CD4-positive, alpha-beta T cell treated with Interleukin-4 for 4 hours (primary cell): ENCODE data around the gene COX14.

Experiments used
- DNase-seq: peaks from one replicate; pipeline ENCODE4 v3.0.0-alpha.2; 2020

The COX14 gene

DNA sequence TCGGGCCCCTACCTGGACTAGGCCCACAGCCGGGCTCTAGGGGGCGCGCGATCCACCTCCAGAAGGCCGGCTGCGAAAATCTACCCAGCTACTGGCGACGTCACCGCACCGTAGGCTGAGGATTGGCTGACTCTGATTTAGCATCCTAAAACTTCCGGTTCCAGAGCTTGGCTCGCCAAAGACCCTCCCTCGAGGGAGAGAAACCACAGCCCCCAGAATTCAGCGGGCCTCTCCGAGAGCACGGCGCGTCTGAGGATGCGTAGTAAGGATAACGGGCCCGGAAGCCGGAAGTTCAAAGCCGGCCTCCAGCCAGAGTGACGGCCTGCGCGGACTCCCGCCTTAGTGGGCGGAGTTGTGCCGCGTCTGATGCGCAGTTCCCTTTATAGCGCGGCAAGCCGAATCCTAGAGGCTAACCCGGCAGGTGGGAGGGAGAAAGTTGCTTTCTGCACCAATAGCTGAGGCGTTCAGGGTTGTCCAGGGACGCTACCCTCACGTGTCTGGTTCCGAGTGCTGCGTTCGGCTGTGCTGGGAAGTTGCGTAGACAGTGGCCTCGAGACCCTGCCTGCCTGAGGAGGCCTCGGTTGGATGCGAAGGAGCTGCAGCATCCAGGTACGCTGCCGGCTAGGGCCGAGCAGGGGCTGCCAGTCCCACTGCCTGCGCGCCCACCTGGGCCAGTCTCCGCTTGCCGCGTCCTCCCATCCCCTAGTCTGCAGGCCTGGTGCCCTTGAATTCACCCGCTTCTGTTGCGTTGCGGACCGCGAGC lies at the start of gene COX14:
Gene COX14 (plus strand): TSS at position 544 of the 763 bp plus-strand sequence. CDS start 7,808 bp downstream, outside the sequence.
- peak; percentile 100 for DNase-seq

GRCh38 chr12:50062728-50063460 lies 49.1 kb upstream of the COX14 start:
- DNase-seq = no peak

- DNase-seq = no peak
Observed at GRCh38 chr12:50065726-50066310, 46.2 kb upstream of the COX14 start.

DNA sequence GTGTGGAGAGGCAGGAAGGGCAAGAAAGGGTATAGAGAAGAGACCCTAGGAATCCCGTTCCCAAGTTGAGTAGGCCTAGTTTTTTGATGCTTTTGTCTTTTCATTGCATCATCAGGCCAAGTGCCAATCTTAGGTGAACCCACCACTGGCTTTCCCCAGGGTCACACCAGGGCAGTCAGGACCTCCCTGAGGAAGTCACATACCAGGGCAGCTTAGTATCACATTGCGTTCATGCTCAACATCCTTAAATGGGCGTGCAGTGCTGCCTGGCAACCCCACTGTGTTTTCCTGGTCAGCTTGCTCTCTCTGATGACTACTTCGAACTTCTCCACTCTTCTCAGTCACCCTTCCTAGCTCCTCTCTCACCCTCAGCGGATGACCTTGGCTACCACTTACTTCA lies 45.6 kb upstream of the COX14 start:
- DNase-seq = no peak

- DNase-seq = no peak
Observed at GRCh38 chr12:50069069-50069468, 43.0 kb upstream of the COX14 start.

DNA sequence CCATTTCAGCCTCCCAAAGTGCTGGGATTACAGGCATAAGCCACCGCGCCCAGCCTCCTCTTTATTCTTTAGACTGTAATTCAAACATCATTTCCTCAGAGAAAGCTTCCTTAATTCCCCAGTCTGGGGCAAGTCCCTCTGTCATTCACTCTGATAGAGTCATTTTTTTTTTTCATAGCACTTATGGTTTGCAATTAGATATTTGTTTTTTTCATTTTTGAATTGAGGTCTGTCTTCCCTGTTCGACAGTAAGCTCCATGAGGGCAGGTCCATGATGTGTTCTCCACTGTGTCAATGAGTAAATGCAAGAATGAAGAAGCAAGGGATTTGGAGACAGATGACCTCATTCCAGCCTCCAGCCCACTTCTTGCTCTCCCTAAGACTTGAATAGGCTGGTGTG lies 42.5 kb upstream of the COX14 start:
- DNase-seq = no peak

GRCh38 chr12:50070314-50071060 lies 41.5 kb upstream of the COX14 start:
- DNase-seq = peak; percentile 61

DNA sequence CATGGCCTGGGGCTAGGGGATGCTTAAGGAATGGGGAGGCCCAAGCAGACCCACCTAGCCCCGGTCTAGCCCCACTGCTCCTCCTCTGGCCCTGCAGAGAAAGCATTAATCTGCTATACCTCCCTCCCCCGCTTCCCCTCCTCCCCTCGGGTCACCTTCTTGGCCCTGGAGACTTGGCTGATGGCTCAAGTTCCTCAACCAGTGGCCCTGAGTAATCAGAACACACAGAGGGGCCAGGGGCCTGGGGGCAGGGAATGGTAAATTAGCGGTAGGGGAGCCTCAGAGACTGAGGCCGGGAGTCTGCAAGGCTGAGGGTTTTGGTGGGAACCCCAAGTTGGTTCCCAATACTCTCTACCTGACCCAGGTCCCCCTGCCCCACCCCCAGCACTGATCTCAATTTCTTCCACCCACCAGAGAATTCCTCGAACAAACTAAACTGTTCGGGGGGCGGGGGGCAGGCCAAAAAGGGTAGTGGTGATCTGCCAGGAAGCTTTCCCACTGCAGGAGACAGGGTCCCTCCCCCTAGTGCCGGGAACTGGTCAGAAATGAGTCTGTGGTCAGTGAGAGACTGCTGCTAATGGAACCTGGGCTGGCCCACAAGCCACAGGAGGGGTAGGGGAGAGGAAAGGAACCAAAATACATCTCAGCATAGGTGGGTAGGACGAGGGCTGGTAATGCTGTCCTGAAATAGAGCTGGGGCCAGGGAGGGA lies 39.7 kb upstream of the COX14 start:
- no peak for DNase-seq

DNA sequence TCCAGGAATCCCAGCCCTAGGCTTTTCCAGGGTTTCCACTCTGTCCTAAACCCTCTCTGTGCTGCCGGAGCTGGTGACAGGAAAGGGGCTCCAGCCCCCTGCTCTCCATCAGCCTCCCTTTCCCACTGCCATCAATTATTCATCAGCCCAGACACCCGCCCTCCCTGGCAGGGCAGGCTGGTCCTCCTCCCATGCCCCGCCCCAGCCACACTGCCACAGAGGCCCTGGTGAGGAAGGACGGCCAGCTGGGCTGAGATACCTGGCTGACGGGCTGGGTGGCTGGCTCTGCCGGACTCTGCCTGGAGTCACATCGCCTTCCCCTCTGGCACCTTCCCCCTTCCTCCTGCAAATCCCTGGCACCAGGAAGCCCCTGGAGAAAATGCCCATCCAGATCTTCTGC lies 38.8 kb upstream of the COX14 start:
- DNase-seq = no peak

DNA sequence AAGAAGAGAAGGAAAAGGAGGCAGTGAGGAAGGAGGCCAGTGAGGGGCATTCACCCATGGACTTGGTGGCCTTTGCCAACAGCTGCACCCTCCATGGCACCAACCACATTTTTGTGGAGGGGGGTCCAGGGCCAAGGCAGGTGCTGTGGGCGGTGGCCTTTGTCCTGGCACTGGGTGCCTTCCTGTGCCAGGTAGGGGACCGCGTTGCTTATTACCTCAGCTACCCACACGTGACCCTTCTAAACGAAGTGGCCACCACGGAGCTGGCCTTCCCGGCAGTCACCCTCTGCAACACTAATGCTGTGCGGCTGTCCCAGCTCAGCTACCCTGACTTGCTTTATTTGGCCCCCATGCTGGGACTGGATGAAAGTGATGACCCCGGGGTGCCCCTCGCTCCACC lies 38.3 kb upstream of the COX14 start:
- no peak for DNase-seq

- DNase-seq = peak; percentile 77
Observed at GRCh38 chr12:50074936-50075807, 36.9 kb upstream of the COX14 start.

GRCh38 chr12:50075808-50076170 lies 36.2 kb upstream of the COX14 start:
- DNase-seq = no peak

DNA sequence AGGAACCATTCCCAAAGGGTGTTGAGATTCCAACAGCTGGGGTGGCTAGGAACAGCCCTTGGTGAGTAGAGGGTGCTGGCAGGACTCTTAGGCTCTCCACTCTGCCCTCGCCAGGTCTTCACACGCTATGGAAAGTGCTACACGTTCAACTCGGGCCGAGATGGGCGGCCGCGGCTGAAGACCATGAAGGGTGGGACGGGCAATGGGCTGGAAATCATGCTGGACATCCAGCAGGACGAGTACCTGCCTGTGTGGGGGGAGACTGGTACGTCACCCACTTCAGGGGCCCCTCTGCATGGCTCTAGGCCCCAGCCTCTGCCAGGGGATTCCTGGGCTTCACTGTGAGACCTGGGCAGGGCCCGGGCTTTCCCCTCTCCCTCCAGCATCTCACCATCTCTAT lies 34.9 kb upstream of the COX14 start:
- no peak for DNase-seq

DNA sequence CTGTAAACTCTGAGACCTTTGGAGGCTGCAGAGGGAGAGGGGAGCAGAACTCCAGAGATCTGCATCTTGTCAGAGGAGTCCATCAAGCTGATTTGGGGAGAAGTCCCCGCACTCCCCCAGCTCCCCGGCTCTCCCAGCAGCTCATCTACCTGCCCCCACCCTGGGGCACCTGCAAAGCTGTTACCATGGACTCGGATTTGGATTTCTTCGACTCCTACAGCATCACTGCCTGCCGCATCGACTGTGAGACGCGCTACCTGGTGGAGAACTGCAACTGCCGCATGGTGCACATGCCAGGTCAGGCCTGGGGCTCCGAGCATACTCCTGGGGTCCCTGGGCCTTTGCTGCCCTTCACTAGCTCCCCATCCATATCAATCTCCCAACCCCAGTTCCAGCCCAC lies 33.8 kb upstream of the COX14 start:
- no peak for DNase-seq

- no peak for DNase-seq
Observed at GRCh38 chr12:50079771-50080170, 32.3 kb upstream of the COX14 start.

GRCh38 chr12:50081096-50081808 lies 30.8 kb upstream of the COX14 start:
- no peak for DNase-seq

DNA sequence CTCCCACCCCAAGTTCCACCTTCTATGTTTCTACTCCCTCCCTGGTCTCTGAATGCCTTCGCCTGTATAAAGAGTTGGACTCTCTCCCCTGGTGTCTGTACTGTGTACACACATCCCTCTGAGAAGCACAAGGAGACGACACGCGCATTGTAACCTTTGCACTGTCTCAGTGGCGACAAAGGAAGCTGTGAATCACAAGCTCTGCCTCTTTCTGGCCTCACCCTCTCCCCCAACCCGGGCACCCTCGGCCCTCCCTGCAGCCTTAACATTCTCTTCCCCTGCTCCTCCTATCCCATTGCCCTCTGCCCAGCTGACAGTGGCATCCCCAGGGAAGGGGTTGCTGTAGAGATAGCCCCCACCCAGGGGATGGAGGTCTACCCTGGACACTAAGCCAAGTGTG lies 29.4 kb upstream of the COX14 start:
- no peak for DNase-seq

DNA sequence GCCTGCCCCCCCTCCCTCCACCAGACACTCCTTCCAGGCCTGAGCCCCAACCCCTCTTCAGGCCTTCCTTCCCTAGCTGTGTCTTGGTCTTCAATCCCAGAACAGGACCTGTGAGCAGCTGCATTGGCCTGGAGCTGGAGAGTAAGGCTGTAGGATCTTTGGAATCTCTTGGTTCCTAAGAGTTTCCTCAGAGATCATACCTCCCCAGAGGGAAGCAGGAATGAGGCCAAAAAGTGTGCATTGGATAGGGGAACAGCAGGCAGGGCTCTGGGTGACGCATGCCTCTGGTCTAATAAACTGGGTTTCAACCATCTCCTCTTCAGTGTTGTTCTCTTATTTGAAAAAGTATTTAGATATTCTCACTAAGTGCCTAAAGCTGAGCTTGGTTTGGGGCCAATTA lies 28.7 kb upstream of the COX14 start:
- DNase-seq = no peak

GRCh38 chr12:50084409-50084774 lies 27.6 kb upstream of the COX14 start:
- peak; percentile 1 for DNase-seq

GRCh38 chr12:50084775-50085614 lies 27.0 kb upstream of the COX14 start, which contains the start of gene SMARCD1:
Gene SMARCD1 (plus strand): TSS chr12:50085342. CDS start chr12:50085370, 28 bp downstream.
- DNase-seq = peak; percentile 90
